HL-60 (cell line): Measurements from ENCODE around the gene HHAT.

Experiments used
- DNase-seq, 2 experiments: peaks; one replicate each; pipeline ENCODE4 v3.0.0-alpha.2; 2010 to 2020; ENCODE audit warnings: low read depth in 1 of 2, low spot score in 1 of 2
- H3K27ac ChIP-seq: fragments of 250-450 bp; sonication (Bioruptor Pico); replicated peaks from 2 replicates; pipeline ENCODE4 v1.5.1; 2020; ENCODE audit warnings: mild to moderate bottlenecking, moderate library complexity
- H3K27me3 ChIP-seq: fragments of 250-450 bp; sonication (Bioruptor Pico); 2 replicates; pipeline ENCODE4 v1.5.1; 2021; ENCODE audit warnings: mild to moderate bottlenecking, moderate library complexity; ENCODE audit not compliant: insufficient read depth, poor library complexity, severe bottlenecking
- H3K4me3 ChIP-seq: replicated peaks from 2 replicates; pipeline ENCODE4 v1.5.1; 2011; ENCODE audit warnings: mild to moderate bottlenecking, control low read depth, low read length; ENCODE audit not compliant: insufficient read depth
- SPI1 ChIP-seq: IDR thresholded peaks from 2 replicates; pipeline ENCODE4 v1.6.1; 2012; ENCODE audit warnings: low read depth, mild to moderate bottlenecking, borderline replicate concordance
- TF ChIP-seq, protein P1 (sequence below): IDR thresholded peaks from 2 replicates; pipeline ENCODE4 v1.6.1; 2012; ENCODE audit warnings: low read depth; ENCODE audit not compliant: insufficient replicate concordance
- TF ChIP-seq, protein P2 (sequence below): IDR thresholded peaks from one replicate; pipeline ENCODE4 v1.5.1; 2011; ENCODE audit warnings: low read length, control low read depth, inconsistent platforms; ENCODE audit not compliant: insufficient read depth

The HHAT gene

DNA sequence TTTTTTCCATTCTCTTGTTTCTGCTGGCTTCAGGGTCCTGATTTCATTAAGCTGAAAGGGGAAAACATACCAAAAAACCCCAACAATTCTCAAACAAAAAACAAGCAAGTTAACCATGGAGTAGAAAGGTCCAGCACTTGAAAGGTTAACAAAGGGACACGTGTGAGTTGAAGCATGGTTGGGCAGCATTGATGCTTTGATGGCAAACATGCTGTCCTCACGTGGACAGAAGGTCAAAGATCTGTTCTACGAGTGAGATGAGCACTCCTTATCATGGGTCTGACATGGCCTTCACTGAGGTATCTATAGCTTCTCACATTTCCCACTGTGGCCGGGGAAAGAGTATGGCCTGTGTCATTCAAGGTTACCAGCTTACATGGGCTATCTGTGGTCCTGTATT, 394.9 kb downstream of the HHAT start:
- H3K4me3 ChIP-seq, result no peak overlapping the region
- no peak overlapping the region for H3K27ac ChIP-seq

DNA sequence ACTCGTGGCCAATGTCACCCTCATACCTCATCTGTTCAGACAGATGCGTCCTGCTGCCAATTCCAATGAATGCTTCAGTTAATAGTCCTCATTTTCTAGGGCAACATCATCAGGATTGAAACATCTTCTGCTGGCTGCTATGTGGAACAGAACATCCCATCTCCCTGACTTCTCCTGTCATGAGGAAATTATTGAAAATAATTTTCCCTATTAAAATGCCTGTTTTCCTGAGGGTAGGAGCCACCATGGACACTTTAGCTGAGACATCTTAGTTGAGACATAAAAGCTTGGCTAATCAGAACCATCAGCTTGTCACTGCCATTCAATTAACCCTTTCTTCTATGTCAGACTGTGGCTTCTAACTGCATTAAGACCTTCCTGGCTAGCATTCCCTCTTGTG, 396.1 kb downstream of the HHAT start:
- TF ChIP-seq, protein P1, sequence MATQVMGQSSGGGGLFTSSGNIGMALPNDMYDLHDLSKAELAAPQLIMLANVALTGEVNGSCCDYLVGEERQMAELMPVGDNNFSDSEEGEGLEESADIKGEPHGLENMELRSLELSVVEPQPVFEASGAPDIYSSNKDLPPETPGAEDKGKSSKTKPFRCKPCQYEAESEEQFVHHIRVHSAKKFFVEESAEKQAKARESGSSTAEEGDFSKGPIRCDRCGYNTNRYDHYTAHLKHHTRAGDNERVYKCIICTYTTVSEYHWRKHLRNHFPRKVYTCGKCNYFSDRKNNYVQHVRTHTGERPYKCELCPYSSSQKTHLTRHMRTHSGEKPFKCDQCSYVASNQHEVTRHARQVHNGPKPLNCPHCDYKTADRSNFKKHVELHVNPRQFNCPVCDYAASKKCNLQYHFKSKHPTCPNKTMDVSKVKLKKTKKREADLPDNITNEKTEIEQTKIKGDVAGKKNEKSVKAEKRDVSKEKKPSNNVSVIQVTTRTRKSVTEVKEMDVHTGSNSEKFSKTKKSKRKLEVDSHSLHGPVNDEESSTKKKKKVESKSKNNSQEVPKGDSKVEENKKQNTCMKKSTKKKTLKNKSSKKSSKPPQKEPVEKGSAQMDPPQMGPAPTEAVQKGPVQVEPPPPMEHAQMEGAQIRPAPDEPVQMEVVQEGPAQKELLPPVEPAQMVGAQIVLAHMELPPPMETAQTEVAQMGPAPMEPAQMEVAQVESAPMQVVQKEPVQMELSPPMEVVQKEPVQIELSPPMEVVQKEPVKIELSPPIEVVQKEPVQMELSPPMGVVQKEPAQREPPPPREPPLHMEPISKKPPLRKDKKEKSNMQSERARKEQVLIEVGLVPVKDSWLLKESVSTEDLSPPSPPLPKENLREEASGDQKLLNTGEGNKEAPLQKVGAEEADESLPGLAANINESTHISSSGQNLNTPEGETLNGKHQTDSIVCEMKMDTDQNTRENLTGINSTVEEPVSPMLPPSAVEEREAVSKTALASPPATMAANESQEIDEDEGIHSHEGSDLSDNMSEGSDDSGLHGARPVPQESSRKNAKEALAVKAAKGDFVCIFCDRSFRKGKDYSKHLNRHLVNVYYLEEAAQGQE, result no peak
- TF ChIP-seq, protein P2, sequence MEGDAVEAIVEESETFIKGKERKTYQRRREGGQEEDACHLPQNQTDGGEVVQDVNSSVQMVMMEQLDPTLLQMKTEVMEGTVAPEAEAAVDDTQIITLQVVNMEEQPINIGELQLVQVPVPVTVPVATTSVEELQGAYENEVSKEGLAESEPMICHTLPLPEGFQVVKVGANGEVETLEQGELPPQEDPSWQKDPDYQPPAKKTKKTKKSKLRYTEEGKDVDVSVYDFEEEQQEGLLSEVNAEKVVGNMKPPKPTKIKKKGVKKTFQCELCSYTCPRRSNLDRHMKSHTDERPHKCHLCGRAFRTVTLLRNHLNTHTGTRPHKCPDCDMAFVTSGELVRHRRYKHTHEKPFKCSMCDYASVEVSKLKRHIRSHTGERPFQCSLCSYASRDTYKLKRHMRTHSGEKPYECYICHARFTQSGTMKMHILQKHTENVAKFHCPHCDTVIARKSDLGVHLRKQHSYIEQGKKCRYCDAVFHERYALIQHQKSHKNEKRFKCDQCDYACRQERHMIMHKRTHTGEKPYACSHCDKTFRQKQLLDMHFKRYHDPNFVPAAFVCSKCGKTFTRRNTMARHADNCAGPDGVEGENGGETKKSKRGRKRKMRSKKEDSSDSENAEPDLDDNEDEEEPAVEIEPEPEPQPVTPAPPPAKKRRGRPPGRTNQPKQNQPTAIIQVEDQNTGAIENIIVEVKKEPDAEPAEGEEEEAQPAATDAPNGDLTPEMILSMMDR, result no peak
- Histone ChIP-seq H3K4me3 (no peak overlapping the region), H3K27ac (no peak overlapping the region), H3K27me3 (no peaks in the 10 kb centered on the region)
- DNase-seq, result no peak

More for the DNA sequence above, 394.9 kb downstream of the HHAT start:
- TF ChIP-seq, protein P1, result no peak
- no peak for TF ChIP-seq SPI1
- no peaks in the 10 kb centered on the region for H3K27me3 ChIP-seq
- no peak for DNase-seq
